ENCODE measurements around the gene CBFA2T2.

CBFA2T2 gene

GRCh38 chr20:33658929-33659328 lies 169.0 kb downstream of the CBFA2T2 start:
- no peak for DNase-seq (ENCODE audit: low read depth)
- H3K4me3 ChIP-seq (ENCODE audit: low read depth, low read length), result no peak overlapping the region
- no peak for TF ChIP-seq CTCF (conservative IDR thresholded peaks at IDR 0.05; ENCODE audit: low read depth, low read length)

GRCh38 chr20:33659341-33660034 lies 169.6 kb downstream of the CBFA2T2 start:
- H3K4me3 ChIP-seq (ENCODE audit: low read depth, low read length), result no peak overlapping the region
- no peak for DNase-seq (ENCODE audit: low read depth)
- TF ChIP-seq CTCF (conservative IDR thresholded peaks at IDR 0.05; ENCODE audit: low read depth, low read length), result no peak

- no peak overlapping the region for H3K4me3 ChIP-seq (ENCODE audit: low read depth, low read length)
- DNase-seq (ENCODE audit: low read depth), result no peak
- TF ChIP-seq CTCF (conservative IDR thresholded peaks at IDR 0.05; ENCODE audit: low read depth, low read length), result no peak
Measured at GRCh38 chr20:33660035-33660684, 170.3 kb downstream of the CBFA2T2 start.

GRCh38 chr20:33660685-33661058 lies 170.8 kb downstream of the CBFA2T2 start:
- TF ChIP-seq CTCF (conservative IDR thresholded peaks at IDR 0.05; ENCODE audit: low read depth, low read length), result no peak
- no peak for DNase-seq (ENCODE audit: low read depth)
- no peak overlapping the region for H3K4me3 ChIP-seq (ENCODE audit: low read depth, low read length)

DNA sequence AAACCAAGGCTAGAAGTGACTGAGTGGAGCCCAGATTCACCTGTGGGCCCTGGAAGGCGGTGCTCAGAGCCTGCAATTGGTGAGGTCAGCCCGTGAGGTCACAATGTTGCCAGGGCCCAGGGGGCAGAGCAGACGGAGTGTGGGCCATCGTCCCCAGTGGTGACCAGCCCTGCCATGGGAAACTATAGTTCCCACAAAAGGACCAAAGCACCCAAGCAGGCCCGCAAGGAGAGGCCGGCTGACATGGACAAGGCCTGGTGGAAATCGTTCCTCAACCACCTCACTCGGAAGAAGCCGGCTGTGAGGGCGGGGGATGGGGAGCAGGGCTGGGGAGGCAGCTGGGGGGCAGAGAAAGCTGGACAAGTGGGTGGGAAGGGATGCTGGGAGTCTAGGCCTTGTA lies 172.3 kb downstream of the CBFA2T2 start, which contains the start of gene C20orf144:
C20orf144 (plus strand) TSS at position 156 of the 400 bp plus-strand sequence; CDS start at position 175, 19 bp downstream.
- no peak for DNase-seq (ENCODE audit: low read depth)
- peak within 1 kb of the TSS; percentile 79 for H3K4me3 ChIP-seq (ENCODE audit: low read depth, low read length)
- TF ChIP-seq CTCF (conservative IDR thresholded peaks at IDR 0.05; ENCODE audit: low read depth, low read length), result no peak

DNA sequence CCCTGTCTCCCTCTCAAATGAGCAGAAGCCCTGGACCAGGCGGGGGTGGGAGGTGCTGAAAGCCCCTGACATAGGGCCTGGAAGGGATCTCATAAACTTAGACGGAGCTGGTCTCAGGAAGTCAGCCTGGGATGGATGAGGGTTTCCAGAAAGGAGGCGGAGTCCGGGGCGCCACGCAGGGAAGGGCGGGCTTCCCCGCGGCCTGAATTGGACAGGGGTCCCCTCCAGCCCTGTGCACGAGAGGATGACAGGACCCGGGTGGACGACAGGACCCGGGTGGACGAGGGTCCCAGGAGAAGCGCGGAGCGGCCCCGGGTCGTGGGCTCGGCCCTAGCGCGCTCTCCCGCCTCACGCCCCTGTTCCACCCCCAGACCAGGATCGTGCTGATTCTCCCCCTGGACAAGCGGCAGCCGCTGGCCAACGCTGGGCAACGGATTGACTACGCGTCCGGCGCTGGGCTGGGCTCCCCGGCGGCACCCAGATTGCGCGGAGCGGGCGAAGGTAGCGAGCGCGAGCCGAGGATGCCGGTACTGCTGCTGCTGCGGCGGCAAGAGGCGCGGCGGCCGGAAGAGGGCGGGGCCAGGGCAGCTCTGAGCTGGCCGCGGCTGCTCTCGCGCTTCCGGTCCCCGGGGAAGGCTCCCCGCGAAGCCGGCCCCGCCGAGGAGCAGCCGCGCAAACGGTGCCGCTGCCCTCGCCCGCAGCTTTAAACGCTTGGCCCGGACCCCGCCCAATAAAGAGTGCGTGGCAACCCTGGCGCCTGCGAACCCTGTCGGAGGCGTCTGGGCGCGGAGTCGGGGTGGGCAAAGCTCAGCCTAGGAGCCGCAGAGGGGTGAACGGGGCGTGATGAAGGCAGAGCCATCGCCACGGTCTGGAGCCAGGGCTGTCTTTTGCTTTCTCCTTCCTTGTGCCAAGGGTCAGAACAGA lies 173.5 kb downstream of the CBFA2T2 start:
- TF ChIP-seq CTCF (conservative IDR thresholded peaks at IDR 0.05; ENCODE audit: low read depth, low read length), result no peak
- H3K4me3 ChIP-seq (ENCODE audit: low read depth, low read length), result peak overlapping the region; percentile 79
- DNase-seq (ENCODE audit: low read depth), result peak; percentile 69

Data from choroid plexus epithelial cell (primary cell).